Measurements from ENCODE around the gene DLGAP1.

DLGAP1 gene

GRCh38 chr18:4284528-4284927 is 170.6 kb downstream of the DLGAP1 start:
- no peak for DNase-seq

GRCh38 chr18:4283746-4284291 is 171.3 kb downstream of the DLGAP1 start:
- no peak for DNase-seq

- no peak for DNase-seq
These were observed 172.2 kb downstream of the DLGAP1 start for GRCh38 chr18:4282954-4283353.

- no peak for DNase-seq
These were observed 178.0 kb downstream of the DLGAP1 start for GRCh38 chr18:4276953-4277585.

- no peak for DNase-seq
These were observed 183.2 kb downstream of the DLGAP1 start for GRCh38 chr18:4271952-4272351.

- DNase-seq, result no peak
These were observed 184.1 kb downstream of the DLGAP1 start for GRCh38 chr18:4270988-4271387.

- no peak for DNase-seq
These were observed 185.1 kb downstream of the DLGAP1 start for GRCh38 chr18:4270016-4270415.

GRCh38 chr18:4267641-4268040 is 187.5 kb downstream of the DLGAP1 start:
- no peak for DNase-seq

GRCh38 chr18:4264347-4264791 is 190.7 kb downstream of the DLGAP1 start:
- no peak for DNase-seq

GRCh38 chr18:4260107-4260506 is 195.0 kb downstream of the DLGAP1 start:
- DNase-seq, result no peak

GRCh38 chr18:4256766-4257417 is 198.2 kb downstream of the DLGAP1 start:
- DNase-seq, result no peak

- no peak for DNase-seq
These were observed 200.3 kb downstream of the DLGAP1 start for GRCh38 chr18:4254840-4255239.

GRCh38 chr18:4252829-4253228 is 202.3 kb downstream of the DLGAP1 start:
- no peak for DNase-seq

GRCh38 chr18:4251873-4252272 is 203.2 kb downstream of the DLGAP1 start:
- no peak for DNase-seq

- DNase-seq, result no peak
These were observed 203.9 kb downstream of the DLGAP1 start for GRCh38 chr18:4251206-4251605.

GRCh38 chr18:4250141-4250540 is 205.0 kb downstream of the DLGAP1 start:
- DNase-seq, result no peak

- no peak for DNase-seq
These were observed 206.4 kb downstream of the DLGAP1 start for GRCh38 chr18:4248686-4249085.

- no peak for DNase-seq
These were observed 208.7 kb downstream of the DLGAP1 start for GRCh38 chr18:4246374-4246773.

GRCh38 chr18:4245456-4245855 is 209.7 kb downstream of the DLGAP1 start:
- DNase-seq, result no peak

GRCh38 chr18:4242431-4243161 is 212.5 kb downstream of the DLGAP1 start:
- no peak for DNase-seq

- no peak for DNase-seq
These were observed 214.0 kb downstream of the DLGAP1 start for GRCh38 chr18:4241090-4241617.

GRCh38 chr18:4238966-4239365 is 216.1 kb downstream of the DLGAP1 start:
- DNase-seq, result no peak

GRCh38 chr18:4237664-4238041 is 217.5 kb downstream of the DLGAP1 start:
- DNase-seq, result no peak

Data from T1000 (cell line).